ENCODE results near the gene KIF5B.
"Not testable (repeated sequence)": the region's sequence is repeated elsewhere in the genome, so short reads cannot be mapped to it uniquely, and the experiment has no call there.

Gene KIF5B

DNA sequence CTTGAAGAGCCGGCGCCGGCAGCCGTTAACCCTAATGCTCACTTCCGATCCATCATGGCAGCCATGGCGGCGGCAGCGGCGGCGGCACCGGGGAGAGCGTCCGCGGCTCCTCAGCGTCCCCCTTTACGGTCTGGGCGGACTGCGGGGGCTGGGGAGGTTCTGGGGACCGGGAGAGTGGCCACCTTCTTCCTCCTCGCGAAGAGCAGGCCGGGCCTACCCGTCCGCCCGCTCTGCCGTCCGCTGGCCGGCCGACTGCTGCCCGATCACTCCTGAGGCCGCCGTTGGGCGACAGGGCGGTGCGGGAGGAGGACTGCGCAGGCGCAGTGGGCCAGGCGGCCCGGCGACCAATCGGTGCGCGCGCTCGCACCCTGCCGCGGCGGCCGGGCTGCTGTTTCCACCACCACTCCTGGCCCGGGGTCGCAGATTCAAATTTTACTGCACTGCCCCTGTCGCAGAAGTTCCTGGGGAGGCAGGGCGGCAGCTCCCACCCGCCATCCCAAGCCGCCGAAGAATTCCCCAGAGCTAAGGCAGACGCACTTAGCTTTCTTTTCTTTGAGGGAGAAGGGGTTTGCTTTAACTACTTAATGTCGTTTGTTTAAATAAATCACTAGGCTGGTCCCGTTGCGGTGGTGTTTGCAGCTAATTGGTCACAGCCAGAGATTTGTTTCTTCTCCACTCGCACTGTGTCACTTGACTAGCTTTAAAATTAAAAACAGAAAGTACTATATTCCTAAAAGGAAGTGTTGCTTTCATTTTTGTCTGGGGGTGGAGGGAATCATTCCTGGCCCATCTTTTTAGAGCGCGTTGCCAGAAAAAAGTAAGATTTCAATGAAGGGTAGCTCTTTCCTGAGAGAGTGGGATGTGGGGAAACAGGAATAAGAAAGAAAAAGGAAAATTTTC lies at the start of gene KIF5B:
TSS of gene KIF5B (minus strand) at position 290 of the 900 bp plus-strand sequence. CDS start 452 bp downstream, outside the sequence.
- peak; percentile 74 to 79 for DNase-seq (ENCODE audit: low read depth in 1 of 2, low spot score in 1 of 2)

DNA sequence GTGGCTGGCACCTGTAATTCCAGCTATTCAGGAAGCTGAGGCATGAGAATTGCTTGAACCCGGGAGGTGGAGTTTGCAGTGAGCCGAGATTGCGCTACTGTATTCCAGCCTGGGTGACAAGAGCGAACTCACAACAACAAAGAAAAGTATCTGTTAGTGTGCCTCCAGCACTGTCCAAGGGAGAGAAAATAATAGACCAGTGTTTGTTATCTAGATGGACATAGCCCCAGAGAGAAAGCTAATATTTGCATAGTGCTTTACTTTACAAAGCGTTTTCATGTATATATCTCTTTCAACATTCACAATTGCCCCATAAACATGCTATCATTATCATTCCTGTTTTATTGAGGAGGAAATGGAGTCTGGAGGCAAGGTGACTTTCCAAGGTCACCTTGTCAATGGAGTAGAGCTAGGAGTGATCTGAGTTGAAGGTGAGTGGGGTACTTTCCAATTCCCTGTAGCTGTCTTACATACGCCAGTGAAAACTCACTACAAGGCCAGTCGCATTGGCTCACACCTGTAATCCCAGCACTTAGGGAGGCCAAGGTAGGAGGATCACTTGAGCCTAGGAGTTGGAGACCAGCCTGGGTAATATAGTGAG lies 49.7 kb upstream of the KIF5B start:
- no peak for DNase-seq (ENCODE audit: low read depth in 1 of 2, low spot score in 1 of 2)

DNA sequence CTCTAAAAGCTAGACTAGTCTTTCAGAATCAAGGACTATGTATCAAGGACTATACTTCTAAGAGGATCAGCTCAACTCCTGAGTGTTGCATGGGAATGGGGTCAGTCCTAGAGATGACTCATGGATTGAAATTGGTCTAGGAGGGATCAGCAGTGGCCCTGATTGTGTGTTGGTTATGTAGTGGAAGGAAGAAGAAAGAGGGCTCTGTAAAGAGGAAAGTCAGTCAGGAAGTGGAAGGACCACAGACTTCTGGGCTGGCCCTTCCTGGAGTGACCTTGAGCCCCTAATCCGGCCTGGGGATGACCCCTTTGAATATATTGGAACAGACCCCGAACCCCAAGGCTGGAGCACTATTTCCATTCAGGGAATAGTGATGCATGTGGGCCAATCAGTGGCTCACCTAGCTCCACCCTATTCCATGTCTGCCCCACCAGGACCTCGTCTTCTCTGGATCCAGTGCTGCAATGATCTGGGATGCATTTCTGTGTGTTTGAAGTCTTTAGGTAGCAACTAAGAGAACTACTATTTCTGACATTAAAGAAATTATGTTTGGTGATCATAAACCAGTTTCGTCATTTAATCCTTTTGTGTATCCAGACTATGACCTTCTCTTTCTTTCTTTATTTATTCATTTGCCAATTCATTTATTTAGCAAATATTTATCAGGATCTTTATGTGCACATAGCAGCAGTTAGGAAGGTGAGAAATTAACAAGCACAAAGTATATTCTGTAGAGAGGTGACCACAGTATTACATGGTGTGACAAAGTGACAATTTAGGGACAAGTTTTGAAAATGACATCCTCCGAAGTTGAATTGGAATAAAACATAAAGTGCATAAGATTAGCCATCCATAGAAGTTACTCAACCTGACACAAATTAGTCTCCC lies 48.6 kb upstream of the KIF5B start:
- no peak for DNase-seq (ENCODE audit: low read depth in 1 of 2, low spot score in 1 of 2)

DNA sequence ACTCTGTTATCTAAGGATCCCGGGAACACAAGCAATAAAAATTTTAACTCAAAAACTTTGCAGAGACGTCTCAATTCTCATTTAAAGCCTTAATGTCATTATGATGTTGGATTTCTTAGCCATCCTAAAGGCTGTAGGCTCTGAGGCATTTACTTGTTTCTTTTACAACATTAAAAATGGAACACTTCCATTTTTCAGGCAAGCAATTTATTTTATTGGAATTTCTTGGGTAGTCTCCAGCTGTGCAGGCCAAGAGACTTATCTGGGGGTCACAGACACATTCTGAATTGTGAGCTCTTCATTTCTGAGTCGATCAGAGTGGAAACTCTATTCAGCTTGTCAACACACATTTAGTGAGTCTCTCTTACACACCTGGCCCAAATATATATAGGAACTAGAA lies 48.0 kb upstream of the KIF5B start:
- DNase-seq (ENCODE audit: low read depth in 1 of 2, low spot score in 1 of 2), result no peak

DNA sequence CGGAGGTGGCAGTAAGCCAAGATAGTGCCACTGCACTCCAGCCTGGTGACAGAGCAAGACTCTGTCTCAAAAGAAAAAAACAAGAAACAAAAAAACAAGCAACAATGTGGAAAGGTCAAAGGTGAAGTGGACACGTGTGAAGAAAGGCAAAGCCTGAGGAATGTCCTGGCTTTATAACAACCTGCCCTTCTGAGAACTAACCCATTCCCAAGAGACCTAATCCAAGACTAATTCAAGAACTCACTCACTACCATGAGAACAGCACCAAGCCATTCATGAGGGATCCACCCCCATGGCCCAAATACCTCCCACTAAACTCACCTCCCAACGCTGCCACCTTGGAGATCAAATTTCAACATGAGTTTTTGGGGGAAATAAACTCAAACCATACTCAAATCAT lies 47.5 kb upstream of the KIF5B start:
- no peak for DNase-seq (ENCODE audit: low read depth in 1 of 2, low spot score in 1 of 2)

DNA sequence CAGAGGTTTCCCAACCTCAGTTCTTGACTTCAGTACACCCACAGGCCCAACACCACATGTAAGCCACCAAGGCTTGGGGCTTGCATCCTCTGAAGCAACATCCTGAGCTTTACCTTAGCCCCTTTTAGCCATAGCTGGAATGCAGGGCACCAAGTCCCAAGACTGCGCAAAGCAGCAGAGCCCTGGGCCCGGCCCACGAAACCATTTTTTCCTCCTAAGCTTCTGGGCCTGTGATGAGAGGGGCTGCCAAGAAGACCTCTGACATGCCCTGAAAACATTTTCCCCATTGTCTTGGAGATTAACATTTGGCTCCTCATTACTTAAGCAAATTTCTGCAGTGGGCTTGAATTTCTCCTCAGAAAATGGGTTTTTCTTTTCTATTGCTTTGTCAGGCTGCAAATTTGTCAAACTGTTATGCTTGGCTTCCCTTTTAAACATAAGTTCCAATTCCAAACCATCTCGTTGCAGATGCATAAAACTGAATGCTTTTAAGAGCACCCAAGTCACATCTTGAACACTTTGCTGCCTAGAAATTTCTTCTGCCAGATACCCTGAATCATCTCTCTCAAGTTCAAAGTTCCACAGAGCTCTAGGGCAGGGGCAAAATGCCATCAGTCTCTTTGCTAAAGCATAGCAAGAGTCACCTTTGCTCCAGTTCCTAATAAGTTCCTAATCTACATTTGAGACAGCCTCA lies 42.5 kb upstream of the KIF5B start:
- DNase-seq (ENCODE audit: low read depth in 1 of 2, low spot score in 1 of 2), result not testable (repeated sequence)

DNA sequence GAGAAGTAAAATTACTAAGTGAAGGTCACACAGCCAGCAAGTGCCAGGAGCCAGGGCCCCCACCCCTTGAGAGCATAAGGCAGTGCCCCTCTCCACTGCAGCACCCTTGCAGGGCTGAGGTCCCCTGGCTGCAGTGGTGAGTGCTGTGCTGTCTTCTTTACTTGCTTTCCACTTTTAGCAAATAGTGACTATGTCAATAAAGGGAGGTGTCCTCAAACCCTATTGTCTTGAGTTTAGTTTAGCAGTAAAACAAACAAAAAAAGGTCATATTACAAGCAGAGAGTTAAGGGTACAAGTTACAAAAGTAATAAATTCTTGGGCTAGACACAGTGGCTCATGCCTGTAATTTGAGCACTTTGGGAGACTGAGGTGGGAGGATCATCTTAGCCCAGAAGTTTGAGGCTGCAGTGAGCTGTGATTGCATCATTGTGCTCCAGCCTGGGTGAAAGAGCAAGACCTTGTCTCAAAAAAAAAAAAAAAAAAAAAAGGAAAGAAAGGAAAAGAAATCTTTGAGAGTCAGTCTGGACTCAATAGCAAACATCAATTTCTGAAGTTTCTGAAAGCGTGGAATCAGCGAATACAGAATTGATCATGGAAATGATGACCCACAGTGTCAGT lies 39.0 kb upstream of the KIF5B start:
- no peak for DNase-seq (ENCODE audit: low read depth in 1 of 2, low spot score in 1 of 2)

DNA sequence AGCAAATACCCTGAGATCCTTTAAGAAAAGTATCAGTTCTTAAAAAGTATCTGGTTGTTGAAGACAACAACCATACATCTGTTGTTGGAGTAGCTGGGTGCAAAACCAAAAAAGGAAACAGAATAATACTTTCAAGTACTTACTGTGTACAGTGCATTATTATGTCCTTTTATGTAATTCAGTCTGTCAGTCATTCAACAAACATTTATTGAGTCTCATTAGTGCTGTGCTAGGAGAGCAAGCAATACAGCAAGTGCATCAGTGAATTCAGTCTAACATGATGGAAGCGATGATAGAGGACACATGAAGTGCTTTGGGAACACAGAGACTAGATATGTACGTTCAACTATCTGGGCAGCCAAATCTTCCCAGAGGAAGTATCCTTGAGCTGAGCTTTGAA lies 37.4 kb upstream of the KIF5B start:
- DNase-seq (ENCODE audit: low read depth in 1 of 2, low spot score in 1 of 2), result no peak

DNA sequence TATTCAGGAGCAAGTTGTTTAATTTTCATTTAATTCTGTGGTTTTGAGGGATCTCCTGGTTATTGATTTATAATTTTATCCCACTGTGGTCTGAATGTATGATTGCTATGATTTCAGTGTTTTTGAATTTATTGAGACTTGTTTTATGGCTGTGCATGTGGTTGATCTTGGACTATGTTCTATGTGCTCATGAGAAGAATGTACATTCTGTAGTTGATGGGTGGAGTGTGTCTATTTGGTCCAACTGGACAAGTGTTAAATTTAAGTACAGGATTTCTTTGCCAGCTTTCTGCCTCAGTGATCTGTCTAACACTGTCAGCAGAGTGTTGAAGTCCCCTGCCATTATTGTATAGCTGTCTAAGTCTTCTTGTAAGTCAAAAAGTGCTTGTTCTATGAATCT lies 34.8 kb upstream of the KIF5B start:
- DNase-seq (ENCODE audit: low read depth in 1 of 2, low spot score in 1 of 2), result no peak

DNA sequence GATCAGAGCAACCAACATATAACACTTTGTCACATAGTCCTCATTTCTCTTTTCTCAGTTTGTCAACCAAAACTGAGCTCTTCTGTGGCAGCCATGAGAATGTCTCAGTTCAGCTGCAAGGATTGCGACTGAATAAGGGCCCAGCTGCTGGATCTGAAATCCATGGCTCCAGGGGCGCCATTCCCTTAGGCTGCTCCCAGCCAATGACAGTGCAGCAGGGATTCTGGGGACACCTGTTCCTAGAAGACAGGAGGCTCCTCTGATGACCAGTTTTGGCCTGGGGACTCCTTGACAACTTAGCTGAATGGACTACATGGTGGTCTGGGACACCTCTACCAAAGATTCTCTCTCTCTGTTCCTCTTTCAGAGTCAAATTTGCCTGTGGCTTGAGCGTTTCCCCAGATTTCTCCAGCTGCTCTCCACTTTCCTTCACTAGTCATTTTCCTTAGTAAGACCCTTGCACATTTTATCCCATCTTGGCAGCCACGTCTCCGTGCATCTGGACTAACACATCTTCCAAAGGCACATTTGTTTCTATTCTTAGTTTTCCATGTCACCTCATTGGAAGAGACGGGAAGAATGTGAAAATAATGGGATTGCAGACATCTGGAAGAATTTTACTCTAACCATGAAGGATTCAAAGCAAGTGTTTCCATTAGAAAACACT lies 28.1 kb upstream of the KIF5B start:
- DNase-seq (ENCODE audit: low read depth in 1 of 2, low spot score in 1 of 2), result no peak

DNA sequence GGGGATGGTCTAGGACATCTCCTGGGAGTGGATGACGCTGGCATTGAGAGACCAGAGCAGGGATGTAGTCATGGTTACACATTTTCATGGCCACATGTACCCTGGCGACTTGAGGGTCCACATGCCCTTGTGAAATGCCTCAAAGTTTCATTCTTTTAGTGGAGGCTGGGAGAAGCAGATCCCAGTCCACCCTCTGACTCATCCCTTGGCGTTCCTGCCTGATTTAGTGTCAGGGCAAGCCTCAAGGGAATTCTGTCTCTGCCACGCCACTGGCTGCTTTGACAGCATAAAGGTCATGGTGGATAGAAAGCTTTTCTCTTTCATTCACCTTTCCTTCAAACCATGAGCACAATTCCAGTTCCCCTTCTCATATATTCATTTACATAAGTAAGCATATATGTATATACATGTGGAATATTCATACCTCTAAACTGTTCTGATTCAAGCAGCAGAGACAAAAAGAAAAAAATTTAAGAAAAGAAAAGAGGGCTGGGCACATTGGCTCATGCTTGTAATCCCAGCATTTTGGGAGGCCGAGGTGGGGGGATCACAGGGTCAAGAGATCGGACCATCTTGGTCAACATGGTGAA lies 21.8 kb upstream of the KIF5B start:
- no peak for DNase-seq (ENCODE audit: low read depth in 1 of 2, low spot score in 1 of 2)

DNA sequence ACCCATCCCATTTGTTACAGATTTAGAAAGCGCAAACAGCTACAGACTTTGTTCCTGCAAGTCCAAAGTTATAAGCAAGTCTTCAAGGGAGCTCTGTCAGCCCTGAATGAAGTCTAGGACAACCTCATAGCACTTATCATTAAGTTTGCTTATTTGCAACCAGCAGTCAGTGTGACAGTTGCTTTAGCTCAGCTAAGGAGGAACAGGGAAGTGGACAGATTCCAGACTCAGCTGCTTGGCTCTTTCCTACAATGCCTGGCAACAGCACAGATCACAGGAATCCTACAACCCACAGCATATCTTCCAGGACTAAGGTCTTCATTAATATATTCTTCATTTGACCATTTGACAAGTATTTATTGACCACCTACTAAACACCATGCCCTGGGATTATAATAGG lies 17.4 kb upstream of the KIF5B start:
- DNase-seq (ENCODE audit: low read depth in 1 of 2, low spot score in 1 of 2), result no peak

DNA sequence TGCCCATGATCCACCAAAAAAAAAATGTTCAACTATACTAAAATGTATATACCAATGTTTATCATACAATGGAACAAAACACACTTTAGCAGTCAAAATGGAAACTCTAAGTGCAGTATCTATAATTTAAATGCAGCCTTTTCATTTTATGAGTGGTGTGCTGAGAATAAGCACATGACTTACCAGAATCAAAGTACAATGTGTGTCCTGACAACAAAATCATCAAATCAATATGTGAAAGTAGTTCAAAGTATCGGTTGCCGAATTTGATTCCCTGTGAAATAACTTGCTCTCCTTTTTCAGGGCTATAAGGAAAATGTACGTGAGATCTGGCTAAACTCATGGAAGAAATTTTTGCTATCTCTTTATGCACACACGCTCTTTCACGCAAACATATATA lies 16.9 kb upstream of the KIF5B start:
- DNase-seq (ENCODE audit: low read depth in 1 of 2, low spot score in 1 of 2), result no peak

DNA sequence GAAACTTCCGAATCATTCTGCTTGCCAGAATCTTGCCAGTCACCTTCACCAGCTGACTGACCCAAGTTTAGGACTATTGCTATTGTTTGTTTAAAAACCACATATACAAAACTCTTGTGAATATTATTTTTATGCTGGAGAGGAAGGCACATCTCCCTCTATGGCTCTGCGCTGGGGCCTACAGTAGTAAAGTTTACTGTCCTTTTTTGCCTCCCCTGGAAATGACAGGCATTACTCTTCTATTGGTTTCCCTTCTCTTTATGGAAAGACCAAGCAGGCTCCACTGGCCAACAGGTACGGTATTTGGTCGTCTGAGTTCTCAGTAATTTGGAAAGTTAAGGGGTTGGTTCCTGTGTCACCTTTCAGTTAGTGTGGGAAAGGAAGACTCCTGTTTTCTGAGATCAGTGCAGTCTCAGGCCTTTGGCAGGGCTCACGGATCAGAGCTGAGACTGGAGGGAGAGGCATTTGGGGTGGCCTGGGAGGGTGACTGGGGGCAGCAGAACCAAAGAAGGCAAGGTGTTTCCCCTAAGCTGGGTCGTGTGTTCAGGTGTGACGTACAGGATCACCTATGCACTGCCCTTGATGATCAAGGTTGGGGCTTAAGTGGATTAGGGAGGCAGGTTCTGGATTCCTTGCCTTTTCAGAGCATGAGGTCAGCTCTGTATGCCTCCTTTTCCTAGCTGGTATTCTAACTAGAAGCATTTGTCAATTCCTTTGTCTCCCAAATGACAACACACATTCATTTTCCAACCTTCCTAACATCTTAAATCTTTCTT lies 16.0 kb upstream of the KIF5B start:
- DNase-seq (ENCODE audit: low read depth in 1 of 2, low spot score in 1 of 2), result no peak

DNA sequence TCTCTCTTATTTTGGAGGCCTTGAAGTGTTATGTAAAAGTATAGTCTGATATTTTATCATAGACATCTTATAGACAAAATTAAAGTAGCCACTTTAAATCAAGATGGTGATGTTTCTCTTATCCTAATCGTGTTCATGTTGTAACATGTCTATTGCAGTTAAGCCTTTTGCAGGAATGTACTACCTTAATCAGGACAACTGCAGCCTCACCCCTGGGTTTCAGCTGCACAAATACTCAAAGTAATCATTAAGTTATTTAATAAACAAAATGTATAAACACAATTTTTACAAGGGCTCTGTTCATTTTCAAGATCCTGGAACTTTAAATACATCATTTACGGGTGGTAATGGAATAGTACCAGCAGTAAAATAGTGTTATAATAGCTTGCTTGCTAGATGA lies 14.4 kb upstream of the KIF5B start:
- no peak for DNase-seq (ENCODE audit: low read depth in 1 of 2, low spot score in 1 of 2)

DNA sequence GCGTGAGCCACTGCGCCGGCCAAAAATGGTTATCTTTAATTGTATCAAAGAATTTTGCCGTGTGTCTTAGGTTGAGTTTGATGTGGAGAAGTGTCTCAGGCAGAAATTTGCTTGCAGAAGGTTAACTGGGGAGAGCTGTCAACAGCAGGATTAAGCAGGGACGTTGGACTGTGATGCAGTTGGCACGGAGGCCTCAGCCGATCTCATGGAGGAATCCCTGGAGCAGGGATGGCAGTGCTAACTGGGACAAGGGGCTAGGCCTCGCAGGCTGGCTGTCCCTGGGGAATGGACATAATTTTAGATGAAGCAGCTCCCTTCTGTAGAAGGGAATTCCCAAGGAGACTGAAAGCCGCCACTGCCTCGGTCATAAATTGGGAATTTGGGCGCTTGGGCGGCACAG lies 12.3 kb upstream of the KIF5B start:
- DNase-seq (ENCODE audit: low read depth in 1 of 2, low spot score in 1 of 2), result no peak

DNA sequence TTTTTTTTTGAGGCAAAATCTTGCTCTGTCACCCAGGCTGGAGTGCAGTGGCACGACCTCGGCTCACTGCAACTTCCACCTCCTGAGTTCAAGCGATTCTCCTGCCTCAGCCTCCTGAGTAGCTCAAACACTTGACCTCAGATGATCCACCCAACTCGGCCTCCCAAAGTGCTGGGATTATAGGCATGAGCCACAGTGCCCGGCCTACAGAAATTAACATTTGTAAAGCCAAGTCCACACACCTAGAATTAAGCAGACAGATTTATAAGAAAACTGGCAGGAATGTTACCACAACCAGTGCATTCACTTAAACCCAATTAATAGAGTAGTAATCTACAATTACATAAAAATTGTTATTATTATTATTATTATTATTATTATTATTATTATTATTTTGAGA lies 11.7 kb upstream of the KIF5B start:
- DNase-seq (ENCODE audit: low read depth in 1 of 2, low spot score in 1 of 2), result not testable (repeated sequence)

DNA sequence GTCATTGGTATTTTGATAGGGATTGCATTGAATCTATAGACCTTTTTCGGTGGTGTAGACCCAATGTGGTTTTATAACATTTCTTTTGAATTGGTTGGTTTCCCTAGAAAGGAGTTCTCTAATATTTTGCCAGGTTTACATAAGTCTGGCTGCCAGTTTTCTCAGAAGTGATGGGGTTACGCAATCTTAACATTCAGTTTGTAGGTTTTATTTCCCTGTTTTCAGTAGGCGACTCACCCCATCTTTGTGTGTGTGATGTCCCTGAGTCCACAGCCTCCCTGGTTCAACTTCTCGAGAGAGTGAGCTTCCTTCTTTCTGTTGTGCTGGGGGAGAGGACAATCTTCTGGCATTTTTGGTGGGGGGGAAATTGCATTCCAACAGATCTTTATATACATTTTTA lies 9.6 kb upstream of the KIF5B start:
- DNase-seq (ENCODE audit: low read depth in 1 of 2, low spot score in 1 of 2), result no peak

DNA sequence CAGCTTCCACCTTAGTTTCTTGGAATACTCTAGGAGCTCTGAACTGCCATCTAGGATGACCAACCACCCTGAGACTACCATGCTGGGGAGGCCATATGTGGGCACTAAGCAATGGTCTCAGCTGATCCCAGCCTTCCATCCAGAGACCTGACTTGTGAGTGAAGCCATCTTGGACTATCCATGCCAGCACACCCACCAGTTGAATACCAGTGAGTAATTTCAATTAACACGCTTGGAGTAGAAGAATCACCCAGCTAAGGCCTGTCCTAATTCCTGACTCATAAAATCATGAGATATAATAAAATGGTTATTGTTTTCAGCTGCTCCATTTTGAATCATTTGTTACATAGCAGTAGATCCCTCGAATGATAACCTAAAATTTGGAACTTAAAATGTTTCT lies 5.2 kb upstream of the KIF5B start:
- DNase-seq (ENCODE audit: low read depth in 1 of 2, low spot score in 1 of 2), result no peak
